Panc1 (cell line): ENCODE data around the gene TAB3. TPM values are rescaled to one million over a fixed set of nuclear protein-coding genes. Genes with fewer than 3 reads are reported as not detected.

Source experiments
- ATAC-seq: fragments of 200-7000 bp; cut with Tn5 transposase; 2 replicates; pipeline ENCODE4 v1.9.1; 2020; ENCODE audit warnings: mild to moderate bottlenecking, moderate library complexity
- BruUV-seq: library from RNA; stranded (reverse); fragments of 400-500 nt; replicated peaks from 2 replicates; lab custom pipeline; 2021; lab: Mats Ljungman, UMichigan
- CTCF ChIA-PET: fragments of 300-600 bp; sonication (Branson Sonifier 250); formaldehyde crosslinking; loops from one replicate; lab custom pipeline; 2022; ENCODE audit warnings: antibody characterized with exemption; lab: Charles Lee
- POLR2A ChIA-PET: fragments of 300-600 bp; sonication (Branson Sonifier 250); formaldehyde crosslinking; loops from one replicate; lab custom pipeline; 2022; ENCODE audit warnings: antibody characterized with exemption; lab: Charles Lee
- DNase-seq: peaks from one replicate; pipeline ENCODE4 v3.0.0-alpha.2; 2010; ENCODE audit warnings: low read depth, low spot score
- H3K27ac ChIP-seq: 2 replicates; pipeline ENCODE4 v1.5.1; 2011; ENCODE audit warnings: mild to moderate bottlenecking, low read length, inconsistent platforms
- H3K27me3 ChIP-seq: fragments of 200-500 bp; sonication (Bioruptor generic); 2 replicates; pipeline ENCODE4 v1.6.0; 2014; ENCODE audit warnings: low read length, inconsistent platforms; ENCODE audit not compliant: control insufficient read depth, insufficient read depth
- H3K36me3 ChIP-seq: fragments of 200-500 bp; sonication (Bioruptor generic); 2 replicates; pipeline ENCODE4 v1.5.1; 2014; ENCODE audit warnings: inconsistent platforms, mild to moderate bottlenecking, low read length, moderate library complexity; ENCODE audit not compliant: control insufficient read depth, insufficient read depth
- H3K4me1 ChIP-seq: 2 replicates; pipeline ENCODE4 v1.5.1; 2011; ENCODE audit warnings: inconsistent platforms, mild to moderate bottlenecking, low read length, moderate library complexity; ENCODE audit not compliant: control insufficient read depth, insufficient read depth
- H3K4me3 ChIP-seq, 2 experiments: 2 replicates each; pipeline ENCODE4 v1.5.1; 2011 to 2012; ENCODE audit warnings: low read depth in 2 of 2, low read length in 2 of 2, mild to moderate bottlenecking in 2 of 2, inconsistent platforms in 1 of 2, moderate library complexity in 1 of 2
- H3K9me3 ChIP-seq: fragments of 200-500 bp; sonication (Bioruptor generic); 2 replicates; pipeline ENCODE4 v1.5.1; 2014; ENCODE audit warnings: low read depth, mild to moderate bottlenecking, inconsistent platforms, low read length, moderate library complexity; ENCODE audit not compliant: control insufficient read depth, insufficient read depth
- POLR2AphosphoS5 ChIP-seq: IDR thresholded peaks from 2 replicates; pipeline ENCODE4 v1.6.1; 2012; ENCODE audit warnings: mild to moderate bottlenecking, low read depth, low read length, moderate library complexity
- REST ChIP-seq, 2 experiments: IDR thresholded peaks; 2 replicates each; pipeline ENCODE4 v1.6.1; 2011 to 2012; ENCODE audit warnings: low read depth in 2 of 2, control low read depth in 1 of 2, low read length in 1 of 2, mild to moderate bottlenecking in 1 of 2, moderate library complexity in 1 of 2; ENCODE audit not compliant: insufficient read depth in 1 of 2
- SIN3A ChIP-seq: IDR thresholded peaks from 2 replicates; pipeline ENCODE4 v1.6.1; 2012; ENCODE audit warnings: low read depth, mild to moderate bottlenecking, low read length, moderate library complexity, borderline replicate concordance; ENCODE audit not compliant: insufficient read depth
- TCF7L2 ChIP-seq: IDR thresholded peaks from 2 replicates; pipeline ENCODE4 v1.6.1; 2011; ENCODE audit warnings: mild to moderate bottlenecking, low read depth, low read length, inconsistent platforms
- in situ Hi-C: cut with HindIII; loops from 2 replicates; pipeline ENCODE4 v1.10.0; 2016; ENCODE audit warnings: low sequenced_read_pairs, low pct_unique_long_range_greater_than_20kb
- intact Hi-C: fragments of 100-400 bp; cut with micrococcal nuclease; formaldehyde crosslinking; loops from one replicate; pipeline ENCODE4 v1.10.0; 2022; ENCODE audit not compliant: unreplicated experiment
- total RNA-seq: library from RNA; stranded (reverse); gene quantifications from one replicate; pipeline ENCODE4 v1.2.1, GENCODE V29; 2021; ENCODE audit not compliant: unreplicated experiment
- TF ChIP-seq, protein P1 (sequence below): fragments of 450-650 bp; IDR thresholded peaks from 2 replicates; pipeline ENCODE4 v1.5.1; 2017; ENCODE audit warnings: mild to moderate bottlenecking

Gene TAB3
- total RNA-seq, 1 experiment from 2014 or later, result 7.7 TPM

- CTCF ChIA-PET, result no interaction called here
- DNase-seq (no peak), ATAC-seq (no peak)
- Histone ChIP-seq H3K4me3 (no peak overlapping the region), H3K27me3 (no peaks in the 10 kb centered on the region), H3K9me3 (no peaks in the 10 kb centered on the region), H3K27ac (no peak overlapping the region), H3K36me3 (no peaks in the 10 kb centered on the region), H3K4me1 (no peaks in the 10 kb centered on the region; the same call in 1 of the 2 replicates)
- TF ChIP-seq, protein P1, sequence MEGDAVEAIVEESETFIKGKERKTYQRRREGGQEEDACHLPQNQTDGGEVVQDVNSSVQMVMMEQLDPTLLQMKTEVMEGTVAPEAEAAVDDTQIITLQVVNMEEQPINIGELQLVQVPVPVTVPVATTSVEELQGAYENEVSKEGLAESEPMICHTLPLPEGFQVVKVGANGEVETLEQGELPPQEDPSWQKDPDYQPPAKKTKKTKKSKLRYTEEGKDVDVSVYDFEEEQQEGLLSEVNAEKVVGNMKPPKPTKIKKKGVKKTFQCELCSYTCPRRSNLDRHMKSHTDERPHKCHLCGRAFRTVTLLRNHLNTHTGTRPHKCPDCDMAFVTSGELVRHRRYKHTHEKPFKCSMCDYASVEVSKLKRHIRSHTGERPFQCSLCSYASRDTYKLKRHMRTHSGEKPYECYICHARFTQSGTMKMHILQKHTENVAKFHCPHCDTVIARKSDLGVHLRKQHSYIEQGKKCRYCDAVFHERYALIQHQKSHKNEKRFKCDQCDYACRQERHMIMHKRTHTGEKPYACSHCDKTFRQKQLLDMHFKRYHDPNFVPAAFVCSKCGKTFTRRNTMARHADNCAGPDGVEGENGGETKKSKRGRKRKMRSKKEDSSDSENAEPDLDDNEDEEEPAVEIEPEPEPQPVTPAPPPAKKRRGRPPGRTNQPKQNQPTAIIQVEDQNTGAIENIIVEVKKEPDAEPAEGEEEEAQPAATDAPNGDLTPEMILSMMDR, result no peak
- TF ChIP-seq REST (IDR thresholded peaks at IDR 0.05; ENCODE audit: insufficient read depth in 1 of 2, low read depth in 2 of 2, low read length in 1 of 2), result no peak
- TF ChIP-seq POLR2AphosphoS5, result no peak
- no peak for TF ChIP-seq TCF7L2
- TF ChIP-seq SIN3A, result no peak
- intact Hi-C loops, result no loop called here
- no TSS peak for BruUV-seq
- in situ Hi-C loops, result no loop called here
- POLR2A ChIA-PET, result no interaction called here
Measured at GRCh38 chrX:30892591-30892990, 3.5 kb upstream of the TAB3 start.

DNA sequence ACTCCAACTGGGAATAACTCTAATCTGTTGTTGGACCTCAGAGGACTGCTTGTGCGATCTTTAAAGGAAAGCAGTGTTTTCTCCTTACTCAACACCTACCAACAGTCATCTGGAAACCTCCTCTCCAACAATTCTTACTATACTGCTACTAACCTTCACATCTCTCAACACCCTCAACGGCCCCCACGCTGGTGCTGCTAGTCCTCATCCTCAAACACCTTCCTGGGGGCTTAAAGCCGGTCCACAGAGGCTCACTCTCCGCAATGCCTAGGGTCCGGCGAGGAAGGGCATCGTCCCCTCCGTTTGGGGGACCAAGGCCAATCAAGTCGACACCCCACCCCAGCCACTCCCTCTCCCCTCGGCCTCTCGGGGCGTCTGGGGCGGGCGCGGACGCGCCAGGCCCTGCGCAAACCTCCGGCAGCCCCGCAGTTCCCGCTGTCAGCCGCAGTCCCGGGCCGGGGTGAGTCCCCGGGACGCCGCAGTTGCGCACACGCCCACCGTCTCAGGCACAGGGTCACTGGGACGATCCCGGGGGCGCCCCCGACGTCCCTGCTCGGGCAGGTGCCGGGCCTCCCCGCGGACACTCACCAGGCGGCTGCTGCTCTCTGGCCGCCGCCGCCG lies 418 bp downstream of the TAB3 start:
- no TSS peak for BruUV-seq
- H3K9me3 ChIP-seq, result no peaks in the 10 kb centered on the region
- ChIA-PET POLR2A (no interaction called here), CTCF (no interaction called here)
- no peaks in the 10 kb centered on the region for H3K36me3 ChIP-seq
- in situ Hi-C loops, result no loop called here
- H3K27ac ChIP-seq, result peak overlapping the region; percentile 44; the same call in 1 of the 2 replicates
- ATAC-seq (peak; percentile 64), DNase-seq (no peak)
- intact Hi-C loops, result no loop called here
- H3K27me3 ChIP-seq, result no peaks in the 10 kb centered on the region
- no peak for TF ChIP-seq REST (IDR thresholded peaks at IDR 0.05; ENCODE audit: insufficient read depth in 1 of 2, low read depth in 2 of 2, low read length in 1 of 2)
- TF ChIP-seq, protein P1, result no peak
- no peak for TF ChIP-seq SIN3A
- no peak for TF ChIP-seq TCF7L2
- TF ChIP-seq POLR2AphosphoS5, result no peak
- H3K4me1 ChIP-seq, result no peaks in the 10 kb centered on the region; the same call in 1 of the 2 replicates
- peak overlapping the region; percentile 57 to 61 for H3K4me3 ChIP-seq
